ENCODE data around the gene ANO9.

Gene ANO9

GRCh38 chr11:405323-405953 lies 36.4 kb downstream of the ANO9 start:
- H3K27me3 ChIP-seq (ENCODE audit: insufficient read depth, low read length) = no peaks in the 10 kb centered on the region; the same call in 1 of the 2 replicates
- no peak overlapping the region for H3K9ac ChIP-seq (ENCODE audit: low read length)
- H4K20me1 ChIP-seq (ENCODE audit: insufficient read depth, low read length) = no peaks in the 10 kb centered on the region
- H3K4me3 ChIP-seq (ENCODE audit: low read depth, low read length, poor library complexity, severe bottlenecking) = no peak overlapping the region
- peaks cover 11% of the 10 kb centered on the region for H3K4me1 ChIP-seq (ENCODE audit: insufficient read depth, low read length, severe bottlenecking)
- no peak overlapping the region for H3K4me2 ChIP-seq (ENCODE audit: low read length)
- TF ChIP-seq CTCF (IDR thresholded peaks at IDR 0.05; ENCODE audit: low read length) = no peak
- TF ChIP-seq EZH2 (IDR thresholded peaks at IDR 0.05; ENCODE audit: borderline replicate concordance, low read length) = no peak
- H3K36me3 ChIP-seq (ENCODE audit: insufficient read depth, low read length) = no peaks in the 10 kb centered on the region
- H2AFZ ChIP-seq (ENCODE audit: low read length) = no peak overlapping the region
- H3F3A ChIP-seq (ENCODE audit: insufficient read depth, low read length) = no peaks in the 10 kb centered on the region
- no peaks in the 10 kb centered on the region for H3K9me2 ChIP-seq (ENCODE audit: low read depth, low read length)
- no peak overlapping the region for H3K27ac ChIP-seq (ENCODE audit: low read depth, low read length, poor library complexity, severe bottlenecking)
- H3K9me3 ChIP-seq (ENCODE audit: low read length) = no peaks in the 10 kb centered on the region
- no peaks in the 10 kb centered on the region for H3K79me2 ChIP-seq (ENCODE audit: insufficient read depth, low read length)

GRCh38 chr11:404551-405264 lies 37.1 kb downstream of the ANO9 start:
- H3K9me3 ChIP-seq (ENCODE audit: low read length) = peaks cover 3% of the 10 kb centered on the region; the same call in 1 of the 2 replicates
- no peaks in the 10 kb centered on the region for H3K27me3 ChIP-seq (ENCODE audit: insufficient read depth, low read length)
- no peak overlapping the region for H3K27ac ChIP-seq (ENCODE audit: low read depth, low read length, poor library complexity, severe bottlenecking)
- H3K9me2 ChIP-seq (ENCODE audit: low read depth, low read length) = no peaks in the 10 kb centered on the region
- no peak overlapping the region for H2AFZ ChIP-seq (ENCODE audit: low read length)
- H4K20me1 ChIP-seq (ENCODE audit: insufficient read depth, low read length) = no peaks in the 10 kb centered on the region
- peaks cover 11% of the 10 kb centered on the region for H3K4me1 ChIP-seq (ENCODE audit: insufficient read depth, low read length, severe bottlenecking)
- H3K4me3 ChIP-seq (ENCODE audit: low read depth, low read length, poor library complexity, severe bottlenecking) = no peak overlapping the region
- no peaks in the 10 kb centered on the region for H3K79me2 ChIP-seq (ENCODE audit: insufficient read depth, low read length)
- no peaks in the 10 kb centered on the region for H3F3A ChIP-seq (ENCODE audit: insufficient read depth, low read length)
- no peak overlapping the region for H3K4me2 ChIP-seq (ENCODE audit: low read length)
- no peaks in the 10 kb centered on the region for H3K36me3 ChIP-seq (ENCODE audit: insufficient read depth, low read length)
- no peak overlapping the region for H3K9ac ChIP-seq (ENCODE audit: low read length)
- TF ChIP-seq EZH2 (IDR thresholded peaks at IDR 0.05; ENCODE audit: borderline replicate concordance, low read length) = no peak
- no peak for TF ChIP-seq CTCF (IDR thresholded peaks at IDR 0.05; ENCODE audit: low read length)

GRCh38 chr11:403761-404431 lies 37.9 kb downstream of the ANO9 start:
- Histone ChIP-seq H3K4me2 (ENCODE audit: low read length) (no peak overlapping the region), H3K27me3 (ENCODE audit: insufficient read depth, low read length) (no peaks in the 10 kb centered on the region), H3K9ac (ENCODE audit: low read length) (no peak overlapping the region), H3K27ac (ENCODE audit: low read depth, low read length, poor library complexity, severe bottlenecking) (no peak overlapping the region), H3K79me2 (ENCODE audit: insufficient read depth, low read length) (no peaks in the 10 kb centered on the region), H3F3A (ENCODE audit: insufficient read depth, low read length) (no peaks in the 10 kb centered on the region), H4K20me1 (ENCODE audit: insufficient read depth, low read length) (no peaks in the 10 kb centered on the region), H3K4me1 (ENCODE audit: insufficient read depth, low read length, severe bottlenecking) (peaks cover 11% of the 10 kb centered on the region), H2AFZ (ENCODE audit: low read length) (no peak overlapping the region), H3K9me2 (ENCODE audit: low read depth, low read length) (no peaks in the 10 kb centered on the region), H3K4me3 (ENCODE audit: low read depth, low read length, poor library complexity, severe bottlenecking) (no peak overlapping the region), H3K9me3 (ENCODE audit: low read length) (peaks cover 3% of the 10 kb centered on the region; the same call in 1 of the 2 replicates), H3K36me3 (ENCODE audit: insufficient read depth, low read length) (no peaks in the 10 kb centered on the region)
- TF ChIP-seq EZH2 (IDR thresholded peaks at IDR 0.05; ENCODE audit: borderline replicate concordance, low read length) (no peak), CTCF (IDR thresholded peaks at IDR 0.05; ENCODE audit: low read length) (no peak)

Measured in OCI-LY1 (cell line).